NCI-H2107 treated with DMSO at 0.1 percent for 48 hours (cell line): ENCODE data around the gene SDR42E2.
"Not testable (repeated sequence)": the region's sequence is repeated elsewhere in the genome, so short reads cannot be mapped to it uniquely, and the experiment has no call there.

Source experiments
- DNase-seq: peaks from one replicate; lab custom pipeline; 2025; ENCODE audit not compliant: unreplicated experiment; lab: John Stamatoyannopoulos, UW

The SDR42E2 gene

DNA sequence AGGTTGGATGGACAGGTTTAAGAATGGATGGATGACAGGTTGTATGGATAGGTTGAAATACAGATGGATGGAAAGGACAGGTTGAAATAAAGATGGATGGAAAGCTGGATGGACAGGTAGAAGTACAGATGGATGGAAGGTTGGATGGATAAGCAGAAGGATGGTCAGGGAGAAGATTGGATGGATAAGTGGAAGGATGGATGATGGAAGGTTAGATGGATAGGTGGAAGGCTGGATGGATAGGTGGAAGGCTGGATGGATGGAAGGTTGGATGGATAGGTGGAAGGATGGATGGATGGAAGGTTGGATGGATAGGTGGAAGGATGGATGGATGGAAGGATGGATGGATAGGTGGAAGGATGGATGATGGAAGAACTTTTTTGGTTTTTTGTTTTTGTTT lies 905 bp upstream of the SDR42E2 start:
- DNase-seq, result no peak

DNA sequence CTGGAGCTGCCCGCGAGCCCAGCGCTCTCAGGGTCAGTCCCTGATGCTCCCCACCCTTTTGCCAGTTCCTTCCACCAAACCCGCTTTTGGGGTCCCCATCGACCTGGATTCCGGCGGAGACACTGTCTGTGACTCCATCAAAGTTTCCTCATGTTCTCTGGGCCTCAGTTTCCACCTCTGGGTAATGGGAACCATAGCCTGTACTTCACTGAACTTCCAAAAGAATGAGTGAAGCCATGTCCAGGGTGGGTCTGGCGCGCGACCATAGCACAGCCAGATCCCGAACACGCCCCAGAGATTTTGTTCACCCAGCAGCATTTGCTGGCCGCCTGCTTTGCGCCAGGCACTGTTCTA lies 327 bp downstream of the SDR42E2 start:
- no peak for DNase-seq

DNA sequence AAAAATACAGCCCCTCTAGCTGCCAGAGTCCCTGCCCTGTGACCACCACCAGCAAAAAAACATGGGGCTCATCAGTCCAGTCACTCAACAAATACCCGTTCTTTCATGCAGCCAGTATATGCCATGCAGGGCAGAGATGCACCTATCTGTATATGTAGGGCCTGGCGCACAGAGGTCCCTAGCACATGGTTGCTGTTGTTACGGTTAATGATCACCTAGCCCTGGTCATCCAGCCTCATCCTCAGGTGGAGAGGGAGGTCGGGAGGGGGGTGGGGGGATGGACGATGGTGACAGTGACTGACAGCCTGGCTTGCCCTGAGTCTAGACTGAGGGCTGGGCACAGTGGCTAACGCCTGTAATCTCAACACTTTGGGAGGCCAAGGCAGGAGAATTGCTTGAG lies 1.5 kb downstream of the SDR42E2 start:
- DNase-seq, result no peak

DNA sequence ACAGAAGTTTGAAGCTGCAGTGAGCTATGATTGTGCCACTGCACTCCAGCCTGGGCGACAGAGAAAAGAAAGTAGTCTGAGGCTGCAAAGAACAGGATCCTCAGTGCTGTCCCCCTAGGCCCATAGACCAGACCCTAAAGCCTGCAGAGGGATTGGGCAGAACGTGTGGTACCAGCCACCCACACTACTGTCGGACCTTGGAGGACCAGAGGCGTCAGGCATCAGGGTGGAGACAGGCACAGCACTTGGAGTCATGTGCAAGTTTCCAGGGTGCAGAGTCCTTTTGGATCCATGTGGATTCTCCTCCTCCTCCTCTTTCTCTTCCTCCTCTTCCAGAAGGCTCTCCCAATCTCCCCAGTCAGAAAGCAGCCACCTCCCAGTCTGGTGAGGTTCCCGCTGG lies 2.2 kb downstream of the SDR42E2 start:
- DNase-seq, result no peak

DNA sequence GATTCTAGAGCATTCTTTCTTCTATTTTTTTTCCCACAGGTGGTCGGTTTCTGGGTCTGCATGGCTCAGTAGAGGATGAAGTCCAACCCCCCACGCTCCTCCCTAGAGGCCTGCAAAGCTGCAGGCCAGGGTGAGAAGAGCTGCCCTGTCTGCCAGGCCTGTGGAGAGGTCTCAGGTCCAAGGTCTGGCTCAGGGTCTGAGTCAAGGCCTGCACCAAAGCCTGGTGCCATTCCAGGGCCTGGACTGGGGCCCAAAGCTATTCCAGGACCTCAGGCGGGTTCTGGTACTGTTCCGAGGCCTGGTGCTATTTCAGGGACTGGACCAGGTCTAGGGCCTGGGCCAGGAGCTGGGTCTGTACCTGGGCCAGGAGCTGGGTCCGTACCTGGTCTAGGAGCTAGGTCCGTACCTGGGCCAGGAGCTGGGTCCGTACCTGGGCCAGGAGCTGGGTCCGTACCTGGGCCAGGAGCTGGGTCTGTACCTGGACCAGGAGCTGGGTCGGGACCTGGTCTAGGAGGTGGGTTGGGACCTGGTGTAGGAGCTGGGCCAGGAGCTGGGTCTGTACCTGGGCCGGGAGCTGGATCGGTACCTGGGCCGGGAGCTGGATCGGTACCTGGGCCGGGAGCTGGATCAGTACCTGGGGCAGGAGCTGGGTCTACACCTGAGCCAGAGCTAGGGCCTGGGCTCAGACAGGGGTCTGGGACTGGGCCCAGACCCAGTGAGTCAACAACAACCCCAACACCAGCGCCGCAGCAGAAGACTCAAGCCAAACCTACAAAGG lies 3.4 kb downstream of the SDR42E2 start:
- no peak for DNase-seq

DNA sequence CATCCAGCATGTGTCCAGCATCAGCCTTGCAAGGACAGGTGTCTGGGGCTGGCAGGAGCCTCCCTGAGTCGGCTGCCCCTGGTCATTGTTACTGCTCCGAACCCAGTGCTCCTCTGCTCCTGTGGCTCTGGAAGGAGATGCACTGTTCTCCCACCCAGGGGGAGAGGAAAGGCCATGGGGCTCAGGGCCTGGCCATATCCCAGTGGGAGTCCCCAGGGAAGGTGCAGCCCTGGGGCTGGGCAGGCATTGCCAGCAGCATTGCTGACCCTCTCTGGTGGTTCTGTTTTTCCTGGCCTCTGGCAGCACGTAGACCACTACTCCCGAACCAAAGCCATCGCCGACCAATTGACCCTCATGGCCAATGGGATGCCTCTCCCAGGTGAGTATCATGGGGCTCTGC lies 9.6 kb downstream of the SDR42E2 start:
- DNase-seq, result no peak

DNA sequence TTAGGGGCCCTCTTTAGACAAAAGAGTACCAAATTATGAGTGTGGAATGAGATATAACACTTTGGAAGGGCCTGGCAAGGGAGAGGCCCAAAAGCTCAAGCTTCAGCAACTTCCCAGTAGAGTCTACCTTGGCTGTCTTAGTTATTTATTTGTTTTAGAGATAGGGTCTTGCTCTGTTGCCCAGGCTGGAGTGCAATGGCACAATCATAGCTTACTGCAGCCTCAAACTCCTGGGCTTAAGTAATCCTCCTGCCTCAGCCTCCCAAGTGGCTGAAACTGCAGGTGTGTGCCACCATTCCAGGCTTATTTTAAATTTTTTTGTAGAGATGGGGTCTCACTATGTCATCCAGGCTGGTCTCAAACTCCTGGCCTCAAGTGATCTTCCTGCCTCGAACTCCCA lies 10.3 kb downstream of the SDR42E2 start:
- DNase-seq, result not testable (repeated sequence)

DNA sequence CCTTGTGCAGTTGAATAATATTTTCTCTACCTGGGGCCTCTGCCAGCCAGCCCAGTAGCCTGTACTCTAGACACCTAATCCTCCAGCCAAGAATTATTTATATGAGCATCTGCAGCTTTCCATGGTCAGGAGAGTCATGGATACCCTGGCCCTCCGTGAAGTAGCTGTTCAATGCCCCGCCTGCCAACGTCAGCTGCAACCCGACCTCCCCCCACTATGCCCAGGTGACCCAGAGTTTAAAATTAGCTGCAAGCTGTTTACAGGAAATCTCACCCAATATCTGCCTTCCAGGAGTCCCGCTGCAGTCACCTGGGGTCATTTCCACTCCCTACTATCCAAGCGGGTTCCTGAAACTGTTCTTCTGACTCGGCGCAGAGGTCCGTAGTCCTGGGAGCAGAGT lies 12.3 kb downstream of the SDR42E2 start:
- DNase-seq, result no peak

DNA sequence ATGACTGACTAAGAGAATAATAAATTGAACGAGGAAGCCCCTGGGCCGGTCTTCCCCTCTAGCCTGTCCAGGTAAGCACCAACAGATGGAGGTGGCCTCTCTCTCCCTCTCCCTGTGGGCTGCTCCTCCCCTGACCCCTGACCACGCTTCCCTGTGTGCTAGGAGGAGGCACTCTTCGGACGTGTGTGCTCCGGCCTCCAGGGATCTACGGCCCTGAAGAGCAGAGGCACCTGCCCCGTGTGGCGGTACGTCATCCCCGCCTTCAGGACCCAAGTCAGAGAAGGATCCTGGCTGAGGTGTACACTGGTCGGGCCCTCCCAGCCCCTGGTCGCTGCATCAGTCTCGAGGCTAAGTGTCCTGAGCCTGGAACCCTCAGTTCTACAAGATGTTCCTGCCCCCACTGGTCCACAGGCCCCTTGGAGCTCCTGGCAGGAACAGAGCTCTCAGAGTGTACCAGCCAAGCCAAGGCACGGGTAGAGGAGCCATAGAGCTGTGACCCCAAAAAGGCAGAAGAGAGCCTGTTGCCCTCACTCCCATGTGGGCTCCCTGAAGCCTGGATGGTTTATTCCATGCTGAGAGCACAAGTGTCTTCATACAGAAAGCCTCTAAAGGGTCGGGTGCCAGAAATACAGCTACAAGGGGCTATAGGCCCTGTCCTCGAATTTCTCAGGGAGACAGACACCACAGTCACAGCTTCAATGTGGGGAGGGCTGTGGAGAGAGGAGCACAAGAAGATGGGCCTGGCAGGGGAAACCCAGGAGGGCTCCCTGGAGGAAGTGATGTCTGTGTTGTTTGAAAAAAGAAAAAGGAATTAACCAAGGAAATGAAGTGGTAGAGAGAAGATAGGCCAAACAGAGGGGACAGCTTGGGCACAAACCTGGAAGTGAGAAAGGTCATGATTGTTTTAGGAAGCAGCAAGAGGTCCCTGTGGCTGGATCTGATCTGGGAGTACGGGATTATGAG lies 15.9 kb downstream of the SDR42E2 start:
- DNase-seq, result no peak

DNA sequence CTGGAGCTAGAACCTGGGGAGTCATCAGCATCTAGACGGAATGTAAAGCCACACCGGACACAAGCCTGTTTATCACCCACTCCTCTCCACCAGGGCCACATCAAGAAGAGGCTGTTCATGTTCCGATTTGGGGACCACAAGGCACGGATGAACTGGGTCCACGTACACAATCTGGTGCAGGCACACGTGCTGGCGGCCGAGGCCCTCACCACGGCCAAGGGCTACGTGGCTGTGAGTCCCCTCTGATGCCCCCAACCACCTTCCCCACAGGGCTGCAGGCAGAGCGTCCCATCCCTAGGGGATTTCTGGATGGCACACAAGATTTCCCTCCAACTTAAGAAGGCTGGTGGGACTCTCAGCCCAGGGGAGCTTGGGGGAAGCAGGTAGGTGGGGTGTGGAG lies 19.1 kb downstream of the SDR42E2 start:
- DNase-seq, result no peak

DNA sequence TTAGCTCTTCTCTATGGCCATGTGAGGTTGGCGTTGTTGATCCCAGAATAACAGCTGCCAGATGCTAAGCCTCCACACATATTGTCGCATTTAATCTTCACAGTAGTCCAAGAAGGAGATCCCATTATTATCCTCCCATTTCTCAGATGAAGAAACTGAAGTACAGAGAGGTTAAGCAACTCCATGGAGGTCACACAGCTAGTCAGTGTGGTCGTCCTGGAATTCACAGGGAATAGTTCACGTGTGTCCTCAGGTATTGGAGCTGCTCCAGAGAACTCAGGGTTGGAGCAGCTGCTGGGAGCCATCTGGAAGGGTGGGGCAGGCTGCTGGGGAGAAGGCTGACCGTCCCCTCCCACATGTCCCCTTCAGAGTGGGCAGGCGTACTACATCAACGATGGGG lies 19.5 kb downstream of the SDR42E2 start:
- DNase-seq, result no peak

DNA sequence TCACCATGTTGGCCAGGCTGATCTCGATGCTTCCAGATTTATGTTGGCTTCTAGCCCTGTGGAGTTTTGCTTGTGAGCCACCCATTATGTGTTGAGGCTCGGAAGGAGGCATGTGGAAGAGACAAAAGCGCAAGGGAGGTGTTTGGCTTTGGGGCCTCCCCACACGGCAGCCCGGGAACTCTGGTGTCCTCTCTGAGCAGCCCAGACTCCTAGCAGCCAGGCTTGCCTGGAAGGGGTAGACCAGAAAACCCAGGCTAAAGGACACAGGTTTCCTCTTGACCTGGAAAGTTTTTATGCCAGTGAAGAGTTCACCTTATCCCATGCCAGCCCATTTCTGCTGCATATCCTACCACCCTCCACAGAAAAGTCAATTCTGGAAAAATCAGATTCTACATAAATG lies 21.0 kb downstream of the SDR42E2 start:
- DNase-seq, result no peak

DNA sequence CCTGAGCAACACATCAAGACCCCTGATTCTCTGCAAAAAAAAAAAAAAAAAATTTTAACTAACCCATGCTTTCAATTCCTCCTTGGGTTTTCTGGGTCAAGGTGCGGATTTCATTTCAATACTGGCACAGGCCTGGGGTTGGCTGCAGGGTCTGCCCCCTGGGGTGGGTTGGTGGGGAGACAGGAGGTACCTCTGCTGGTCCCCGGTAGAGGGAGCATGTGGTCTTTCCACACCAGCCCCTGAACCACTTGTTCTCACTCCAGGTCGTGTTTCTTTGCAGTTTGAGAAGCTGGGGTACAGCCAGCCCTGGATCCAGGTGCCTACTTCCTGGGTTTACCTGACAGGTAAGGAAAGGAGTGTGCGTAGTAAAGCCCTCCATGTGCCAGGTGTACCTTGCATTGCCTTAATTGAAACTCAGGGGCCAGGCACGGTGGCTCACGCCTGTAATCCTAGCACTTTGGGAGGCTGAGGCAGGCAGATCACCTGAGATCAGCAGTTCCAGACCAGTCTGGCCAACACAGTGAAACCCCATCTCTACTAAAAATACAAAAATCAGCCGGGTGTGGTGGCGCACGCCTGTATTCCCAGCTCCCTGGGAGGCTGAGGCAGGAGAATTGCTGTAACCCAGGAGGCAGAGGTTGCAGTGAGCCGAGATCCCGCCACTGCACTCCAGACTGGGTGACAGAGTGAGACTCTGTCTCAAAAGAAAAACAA lies 21.8 kb downstream of the SDR42E2 start:
- DNase-seq, result no peak

DNA sequence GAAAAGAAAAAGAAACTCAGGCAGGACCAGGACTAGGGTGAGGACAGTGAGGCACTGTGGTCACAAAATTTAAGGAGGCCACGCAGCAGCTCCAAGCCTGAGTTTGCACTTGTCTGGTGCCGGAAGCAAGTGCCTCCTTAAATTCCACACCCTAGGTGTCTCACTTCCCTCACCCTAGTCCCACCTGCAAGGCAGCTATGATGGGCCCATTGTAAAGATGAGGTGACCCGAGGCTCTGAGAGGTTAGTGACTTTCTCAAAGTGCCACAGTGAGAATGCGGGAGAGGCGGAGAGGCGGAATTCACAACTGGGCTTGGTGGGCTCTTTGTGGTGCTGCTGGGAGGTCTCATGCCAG lies 22.3 kb downstream of the SDR42E2 start:
- no peak for DNase-seq

DNA sequence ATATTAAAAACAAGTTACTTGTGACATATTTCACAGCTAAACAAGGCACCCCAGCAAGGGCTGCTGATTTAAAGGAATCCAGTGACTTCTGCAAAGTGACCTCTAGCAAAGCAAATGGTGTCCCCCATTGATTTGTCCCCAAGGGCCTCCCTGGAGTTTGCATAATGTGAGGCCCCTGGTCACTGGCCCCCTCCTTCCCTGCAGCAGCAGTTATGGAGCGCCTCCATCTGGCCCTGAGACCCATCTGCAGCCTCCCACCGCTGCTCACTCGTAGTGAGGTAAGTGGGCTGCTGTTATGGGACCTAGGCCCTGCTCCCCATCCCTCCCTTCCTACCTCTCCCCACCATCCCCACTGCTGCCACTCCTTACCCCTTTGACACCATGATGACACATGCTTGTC lies 24.2 kb downstream of the SDR42E2 start:
- DNase-seq, result no peak

DNA sequence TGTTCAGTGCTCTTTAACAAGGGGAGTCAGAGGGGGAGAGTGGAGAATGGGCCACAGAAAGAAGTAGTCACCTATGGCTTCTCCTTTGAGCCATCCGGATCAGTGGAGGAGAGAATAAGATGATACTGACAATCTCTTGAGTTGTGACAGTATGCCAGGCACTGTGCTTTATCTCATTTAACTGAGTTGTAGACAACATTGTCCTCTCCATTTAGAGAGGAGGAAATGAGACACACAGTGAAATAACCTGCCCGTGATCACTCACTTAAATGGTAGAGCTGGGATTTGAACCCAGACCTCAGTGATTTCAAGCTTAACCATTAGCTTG lies 25.9 kb downstream of the SDR42E2 start:
- DNase-seq, result no peak

DNA sequence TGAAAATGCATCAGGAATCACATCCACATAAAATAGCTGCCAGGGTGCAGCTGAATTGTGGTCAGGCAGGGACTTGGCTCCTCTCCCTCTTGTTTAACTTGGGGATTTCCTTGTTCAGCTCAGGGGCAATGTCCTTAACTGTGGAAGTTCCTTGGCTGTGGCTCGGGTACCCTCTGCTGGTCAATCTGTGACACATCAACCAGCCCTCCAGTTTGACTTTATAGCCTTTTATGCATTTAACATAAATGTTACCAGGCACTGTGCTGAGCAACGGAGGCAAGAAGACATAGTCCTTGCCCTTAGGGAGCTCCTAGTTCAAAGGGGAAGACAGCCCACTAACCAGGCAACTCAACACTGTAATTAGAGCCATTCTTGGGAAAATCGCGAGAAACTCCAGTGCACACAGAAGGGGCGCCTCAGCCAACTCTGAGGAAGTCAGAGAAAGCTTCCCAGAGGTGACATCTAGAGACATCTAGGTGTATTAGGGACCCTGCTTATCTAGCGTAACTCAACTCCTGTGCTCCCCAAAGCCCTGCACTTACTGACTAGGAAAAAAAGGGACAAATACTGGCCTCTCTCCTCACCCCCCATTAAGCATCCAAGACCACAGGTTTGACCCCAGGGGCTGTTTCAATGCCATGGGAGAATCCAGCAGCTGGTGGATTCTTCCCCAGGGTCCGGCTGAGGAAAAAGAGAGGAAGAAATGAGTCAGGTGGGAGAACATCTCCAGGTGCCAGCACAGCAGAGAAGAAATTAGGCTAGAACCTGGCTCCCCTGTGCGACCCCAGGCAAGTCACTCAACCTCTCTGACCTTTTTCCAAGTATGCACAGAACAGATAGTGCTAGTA lies 26.5 kb downstream of the SDR42E2 start:
- DNase-seq, result peak; percentile 67

DNA sequence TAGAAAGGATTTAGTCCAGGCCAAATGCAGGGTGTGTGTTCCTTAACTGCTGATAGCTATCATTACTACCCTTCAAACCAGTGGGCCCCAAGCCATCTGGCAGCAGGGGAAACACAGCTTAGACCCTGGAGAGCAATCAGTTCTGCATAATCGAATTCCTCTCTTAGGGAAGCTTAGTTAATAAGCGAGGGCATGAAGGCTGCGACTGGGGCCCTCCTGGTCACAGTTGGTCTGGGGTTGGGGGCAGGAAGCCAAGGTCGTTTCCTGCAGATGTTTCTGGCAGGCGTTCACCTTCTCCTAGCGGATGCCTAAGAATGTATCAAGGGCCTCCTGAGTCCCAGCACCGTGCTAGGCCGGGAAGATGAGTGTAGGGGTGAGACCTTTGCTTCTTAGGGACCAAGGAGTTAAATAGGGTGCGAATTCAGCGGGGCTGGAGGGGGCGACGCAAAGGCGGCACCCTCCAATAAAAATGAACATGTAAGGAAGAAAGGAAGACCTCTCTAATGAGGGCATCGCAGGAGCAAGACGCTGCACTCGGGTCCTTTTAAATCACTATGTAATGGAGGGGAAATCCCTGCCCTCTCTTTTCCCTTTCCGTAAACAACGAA lies 27.3 kb downstream of the SDR42E2 start:
- DNase-seq, result no peak

DNA sequence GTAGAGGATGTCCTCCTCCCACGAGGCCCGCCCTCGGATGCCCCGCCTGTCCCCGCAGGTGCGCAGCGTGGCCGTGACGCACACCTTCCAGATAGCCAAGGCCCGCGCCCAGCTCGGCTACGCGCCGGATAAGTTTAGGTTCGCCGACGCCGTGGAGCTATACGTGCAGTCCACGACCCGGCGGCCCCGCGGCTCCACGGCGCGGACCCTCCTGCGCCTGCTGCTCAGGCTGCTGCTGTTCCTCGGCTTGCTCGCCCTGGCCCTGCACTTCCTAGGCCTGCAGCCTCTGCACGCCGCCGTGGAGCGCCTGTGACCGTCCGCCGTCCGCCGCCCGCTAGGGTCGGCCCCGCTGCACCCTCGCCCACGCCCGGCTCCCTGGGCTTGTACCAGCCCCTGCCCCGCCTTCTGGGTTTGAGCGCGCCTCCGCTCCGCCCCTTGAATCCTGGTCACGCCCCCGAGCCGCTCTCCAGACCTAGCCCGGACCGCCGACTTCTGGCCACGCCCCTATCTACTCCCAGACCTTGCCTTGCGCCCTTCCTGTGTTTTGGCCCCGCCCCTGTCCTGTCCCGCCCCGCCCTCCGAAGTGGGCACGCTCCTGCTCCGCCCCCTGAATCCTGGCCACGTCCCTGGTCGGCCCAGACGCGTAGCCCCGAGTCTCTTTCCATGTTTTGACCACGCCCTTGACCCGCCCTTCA lies 27.9 kb downstream of the SDR42E2 start:
- DNase-seq, result peak; percentile 99
